Activated T-helper 2 cell treated with anti-CD3 and anti-CD28 coated beads, Interferon-gamma antibody, Interleukin-2, Interleukin-4, amounts not matched to agents 10 μg/mL and 5 μg/mL and 100 μg/mL, durations not matched to agents 14 hours and 24 hours and 36 hours (primary cell): ENCODE results near the gene PCDH8. TPM values are rescaled to one million over a fixed set of nuclear protein-coding genes. Genes with fewer than 3 reads are reported as not detected.

Experiments used
- DNase-seq: peaks from one replicate; pipeline ENCODE4 v3.0.0; 2021; ENCODE audit warnings: low spot score
- H3K27ac Mint-ChIP-seq: one replicate; pipeline ENCODE4 v1.8.0; 2021; ENCODE audit warnings: mixed read lengths
- H3K27me3 Mint-ChIP-seq: one replicate; pipeline ENCODE4 v1.8.0; 2021; ENCODE audit warnings: low read depth, mixed read lengths
- H3K36me3 Mint-ChIP-seq: one replicate; pipeline ENCODE4 v1.8.0; 2021; ENCODE audit warnings: low read depth, mixed read lengths
- H3K4me1 Mint-ChIP-seq: one replicate; pipeline ENCODE4 v1.8.0; 2021; ENCODE audit warnings: low read depth, mixed read lengths
- H3K4me3 Mint-ChIP-seq: one replicate; pipeline ENCODE4 v1.8.0; 2021; ENCODE audit warnings: low read depth, mild to moderate bottlenecking, moderate library complexity, mixed read lengths
- H3K9me3 Mint-ChIP-seq: one replicate; pipeline ENCODE4 v1.8.0; 2021; ENCODE audit warnings: mixed read lengths
- intact Hi-C: fragments of 100-400 bp; cut with micrococcal nuclease; formaldehyde crosslinking; loops from one replicate; pipeline ENCODE4 v1.15.1; 2023
- total RNA-seq: library from RNA; stranded (reverse); gene quantifications from 2 replicates; pipeline ENCODE4 v1.2.3, GENCODE V29; 2022

PCDH8 gene
- total RNA-seq, 1 donor from 2014 or later, result 0.14 TPM

DNA sequence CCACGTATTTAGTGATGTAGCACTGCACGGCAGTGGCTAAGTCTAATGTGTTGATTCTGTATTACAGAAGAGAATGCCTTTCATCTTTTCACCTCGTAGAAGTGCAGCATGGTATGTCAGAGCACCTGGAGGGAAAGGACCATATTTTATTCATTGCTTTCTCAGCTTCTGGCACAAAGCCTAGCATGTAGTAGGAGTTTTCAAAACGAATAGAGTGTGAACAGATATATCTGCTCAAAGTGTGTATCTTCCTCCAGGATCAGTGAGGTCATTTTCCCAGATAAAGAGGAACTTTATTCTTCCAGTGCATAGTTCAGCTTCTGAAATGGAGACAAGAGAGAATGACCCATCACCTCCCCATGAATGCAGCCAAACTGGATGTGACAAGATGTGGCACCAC, 21.2 kb upstream of the PCDH8 start:
- H3K27me3 Mint-ChIP-seq, result peaks cover 5% of the 10 kb centered on the region
- intact Hi-C loops, result no loop called here
- H3K27ac Mint-ChIP-seq, result no peak overlapping the region
- no peak overlapping the region for H3K4me3 Mint-ChIP-seq
- peaks cover 7% of the 10 kb centered on the region for H3K9me3 Mint-ChIP-seq
- DNase-seq, result no peak
- no peaks in the 10 kb centered on the region for H3K36me3 Mint-ChIP-seq
- peaks cover 3% of the 10 kb centered on the region for H3K4me1 Mint-ChIP-seq

DNA sequence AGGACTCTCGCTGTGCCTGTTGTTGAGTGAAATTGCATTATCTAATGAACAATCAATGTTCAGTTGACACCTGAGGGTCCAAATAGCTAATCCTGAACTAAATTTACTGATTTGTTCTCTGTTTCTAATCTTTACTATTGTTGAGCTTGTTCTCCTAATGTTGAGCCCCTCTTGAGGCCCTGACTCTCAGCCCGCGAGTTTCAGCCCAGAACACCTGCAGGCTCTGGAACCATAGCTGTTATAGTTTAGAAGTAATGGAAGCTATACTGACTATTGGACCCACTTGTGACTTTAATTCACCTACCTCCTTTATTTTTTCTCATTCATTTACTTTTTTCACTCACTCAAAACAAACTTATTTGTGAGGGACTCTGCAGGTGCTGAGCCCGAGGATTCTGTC, 20.6 kb upstream of the PCDH8 start:
- H3K9me3 Mint-ChIP-seq, result peaks cover 3% of the 10 kb centered on the region
- no peaks in the 10 kb centered on the region for H3K36me3 Mint-ChIP-seq
- peaks cover 3% of the 10 kb centered on the region for H3K4me1 Mint-ChIP-seq
- intact Hi-C loops, result no loop called here
- DNase-seq, result no peak
- H3K27me3 Mint-ChIP-seq, result peaks cover 5% of the 10 kb centered on the region
- H3K4me3 Mint-ChIP-seq, result no peak overlapping the region
- H3K27ac Mint-ChIP-seq, result no peak overlapping the region

DNA sequence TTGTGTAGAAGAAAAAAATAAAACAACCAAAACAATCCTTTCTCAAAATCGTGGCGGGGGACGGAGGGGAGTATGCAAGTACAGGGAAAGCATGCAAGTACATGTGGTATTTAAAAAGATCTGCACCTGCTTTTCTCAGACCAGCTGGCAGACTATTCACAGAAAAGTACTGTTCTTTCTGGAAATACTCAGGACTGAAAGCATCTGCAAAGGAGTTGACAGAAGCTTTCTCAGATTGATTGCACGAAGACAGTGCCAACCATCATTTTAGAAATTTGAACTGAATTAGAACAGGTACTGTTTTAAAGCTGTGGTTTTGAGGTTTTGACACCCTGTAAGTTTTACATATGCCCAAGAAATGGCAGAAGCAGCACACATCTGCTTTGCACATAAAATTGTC, 19.8 kb upstream of the PCDH8 start:
- intact Hi-C loops, result no loop called here
- Mint-ChIP-seq H3K27ac (no peak overlapping the region), H3K4me1 (peaks cover 3% of the 10 kb centered on the region)

DNA sequence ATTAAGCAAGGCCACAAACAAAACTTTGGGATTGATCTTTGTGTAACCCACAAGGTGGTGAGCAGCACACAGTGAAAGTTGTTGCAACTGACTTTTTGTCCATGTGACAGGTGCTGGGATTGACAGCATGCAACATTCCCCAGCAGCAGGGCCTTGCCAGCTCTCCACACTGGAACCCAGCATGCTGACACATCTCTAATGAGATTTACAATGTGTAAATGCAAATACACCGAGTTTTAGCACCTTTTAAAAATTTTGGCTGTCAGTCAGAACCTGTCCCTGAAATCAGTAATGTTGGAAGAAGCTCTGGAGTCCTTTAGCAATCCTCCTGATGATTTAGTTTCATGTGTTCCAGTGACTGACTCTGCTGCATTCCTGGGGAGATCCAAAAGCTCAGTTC, 16.5 kb upstream of the PCDH8 start:
- peaks cover 6% of the 10 kb centered on the region for H3K4me1 Mint-ChIP-seq
- H3K27me3 Mint-ChIP-seq, result peaks cover 5% of the 10 kb centered on the region
- intact Hi-C loops, result no loop called here
- no peaks in the 10 kb centered on the region for H3K9me3 Mint-ChIP-seq
- DNase-seq, result no peak
- no peak overlapping the region for H3K27ac Mint-ChIP-seq
- no peak overlapping the region for H3K4me3 Mint-ChIP-seq
- H3K36me3 Mint-ChIP-seq, result no peaks in the 10 kb centered on the region

More for the DNA sequence above, 19.8 kb upstream of the PCDH8 start:
- Mint-ChIP-seq H3K36me3 (no peaks in the 10 kb centered on the region), H3K4me3 (no peak overlapping the region), H3K27me3 (peaks cover 5% of the 10 kb centered on the region), H3K9me3 (no peaks in the 10 kb centered on the region)
- no peak for DNase-seq

DNA sequence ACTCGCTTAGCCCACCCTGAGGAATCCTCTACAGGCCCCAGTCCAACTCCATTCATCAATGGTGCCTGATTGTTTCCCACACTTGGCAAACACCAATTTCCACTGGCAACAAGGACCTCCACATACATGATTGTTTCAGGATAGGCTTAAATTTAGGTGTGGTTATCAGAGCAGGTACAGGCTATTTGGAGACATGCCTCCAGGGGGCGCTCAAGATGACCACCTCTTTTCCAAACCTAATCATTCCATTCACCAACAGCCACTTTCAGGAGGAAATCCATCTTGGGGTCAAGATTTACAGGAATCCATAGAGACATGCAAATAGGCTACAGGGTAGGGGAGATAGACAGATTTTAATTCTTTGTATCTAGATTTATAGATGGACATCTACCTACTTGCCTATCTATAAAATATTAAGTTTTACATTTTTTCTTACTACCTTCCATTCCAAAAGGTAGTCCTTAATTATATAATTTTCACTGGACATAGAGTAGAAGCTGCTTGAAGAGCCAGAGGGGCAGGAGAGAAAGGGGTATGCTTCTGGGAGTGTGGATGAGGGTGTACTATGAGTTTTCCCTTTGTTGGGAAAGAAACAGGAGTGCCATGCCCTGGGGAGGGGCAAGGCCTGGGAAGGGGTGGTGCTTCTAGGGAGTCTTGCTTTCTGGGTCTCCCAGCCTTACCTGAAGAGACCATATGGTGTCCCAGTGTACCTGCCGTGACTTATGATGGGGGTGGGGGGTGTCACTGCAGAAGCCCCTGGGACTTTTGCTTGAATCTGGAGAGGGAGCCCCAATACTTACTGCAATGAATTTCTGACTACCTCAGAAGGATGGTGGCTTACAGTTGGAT, 14.1 kb upstream of the PCDH8 start:
- no peaks in the 10 kb centered on the region for H3K9me3 Mint-ChIP-seq
- no peak overlapping the region for H3K27ac Mint-ChIP-seq
- peaks cover 3% of the 10 kb centered on the region for H3K4me1 Mint-ChIP-seq
- DNase-seq, result no peak
- H3K36me3 Mint-ChIP-seq, result no peaks in the 10 kb centered on the region
- intact Hi-C loops, result no loop called here
- H3K27me3 Mint-ChIP-seq, result peaks cover 2% of the 10 kb centered on the region
- no peak overlapping the region for H3K4me3 Mint-ChIP-seq

DNA sequence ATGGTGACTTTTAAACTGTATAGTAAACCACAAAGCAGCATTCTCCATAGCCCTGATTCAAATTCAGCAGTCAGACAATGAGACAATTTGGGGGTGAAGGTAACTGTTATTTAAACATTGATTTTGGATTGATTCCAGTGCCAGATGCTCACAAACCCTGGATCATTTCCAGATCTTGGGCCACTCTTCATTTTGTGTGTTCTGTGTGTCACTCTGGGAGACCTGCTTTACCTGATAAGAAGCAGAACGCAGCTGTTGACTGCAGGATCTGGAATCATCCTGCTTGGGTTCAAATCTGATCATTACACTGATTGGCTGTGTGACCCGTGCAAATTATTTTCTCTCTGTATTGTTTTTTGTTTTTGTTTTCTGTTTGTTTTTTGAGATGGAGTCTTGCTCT, 4.0 kb upstream of the PCDH8 start:
- intact Hi-C loops, result no loop called here
- Mint-ChIP-seq H3K36me3 (no peaks in the 10 kb centered on the region), H3K27ac (no peak overlapping the region), H3K4me3 (peak overlapping the region; percentile 11), H3K27me3 (peaks cover 53% of the 10 kb centered on the region), H3K9me3 (no peaks in the 10 kb centered on the region), H3K4me1 (peaks cover 20% of the 10 kb centered on the region)
- DNase-seq, result no peak

DNA sequence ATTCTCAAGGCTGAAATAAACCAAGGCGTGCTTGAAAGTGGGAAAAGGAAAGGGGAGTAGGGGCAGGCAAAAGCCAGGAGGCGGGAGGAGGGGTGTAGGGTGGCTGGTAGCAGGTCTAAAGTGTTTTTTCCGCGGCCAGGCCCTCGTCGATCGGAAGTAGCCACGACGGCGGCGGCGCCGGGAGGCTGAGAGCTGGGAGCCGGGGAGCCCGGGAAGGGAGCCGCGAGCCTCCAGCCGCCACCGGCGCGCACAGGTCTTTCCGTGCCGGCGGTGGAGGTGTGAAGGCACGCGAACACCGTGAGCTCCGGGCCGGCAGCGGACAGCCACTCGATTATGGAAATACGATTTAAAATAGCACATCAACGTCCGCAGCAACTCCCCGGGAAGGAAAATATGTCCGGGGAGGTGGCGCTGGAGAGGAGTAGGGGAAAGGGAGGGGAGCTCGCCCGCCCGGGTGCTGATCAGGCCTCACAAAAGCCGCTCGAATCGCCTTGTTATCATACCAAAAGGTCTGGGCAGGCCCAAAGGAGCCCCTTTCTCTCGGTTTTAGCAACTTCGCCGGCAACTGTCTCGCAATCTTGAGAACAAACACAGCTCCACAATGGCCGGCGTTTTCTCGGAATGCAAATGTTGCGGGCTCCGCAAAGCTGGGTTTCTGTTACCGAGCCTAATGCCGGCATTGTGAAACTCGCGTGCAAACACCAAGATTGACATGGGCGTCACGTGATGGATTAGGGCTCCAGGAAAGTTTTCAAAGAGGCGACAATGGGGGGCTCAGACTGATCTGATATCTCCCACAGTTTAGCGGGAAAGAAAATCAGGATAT, 2.9 kb upstream of the PCDH8 start:
- Mint-ChIP-seq H3K4me1 (peaks cover 20% of the 10 kb centered on the region), H3K36me3 (no peaks in the 10 kb centered on the region), H3K4me3 (peak overlapping the region; percentile 69), H3K9me3 (no peaks in the 10 kb centered on the region), H3K27ac (no peak overlapping the region), H3K27me3 (peaks cover 55% of the 10 kb centered on the region)
- intact Hi-C loops, result loop anchor here (2.0 kb wide), 1 partner anchor 117 kb away; no protein-coding TSS in a partner anchor
- peak; percentile 24 for DNase-seq

DNA sequence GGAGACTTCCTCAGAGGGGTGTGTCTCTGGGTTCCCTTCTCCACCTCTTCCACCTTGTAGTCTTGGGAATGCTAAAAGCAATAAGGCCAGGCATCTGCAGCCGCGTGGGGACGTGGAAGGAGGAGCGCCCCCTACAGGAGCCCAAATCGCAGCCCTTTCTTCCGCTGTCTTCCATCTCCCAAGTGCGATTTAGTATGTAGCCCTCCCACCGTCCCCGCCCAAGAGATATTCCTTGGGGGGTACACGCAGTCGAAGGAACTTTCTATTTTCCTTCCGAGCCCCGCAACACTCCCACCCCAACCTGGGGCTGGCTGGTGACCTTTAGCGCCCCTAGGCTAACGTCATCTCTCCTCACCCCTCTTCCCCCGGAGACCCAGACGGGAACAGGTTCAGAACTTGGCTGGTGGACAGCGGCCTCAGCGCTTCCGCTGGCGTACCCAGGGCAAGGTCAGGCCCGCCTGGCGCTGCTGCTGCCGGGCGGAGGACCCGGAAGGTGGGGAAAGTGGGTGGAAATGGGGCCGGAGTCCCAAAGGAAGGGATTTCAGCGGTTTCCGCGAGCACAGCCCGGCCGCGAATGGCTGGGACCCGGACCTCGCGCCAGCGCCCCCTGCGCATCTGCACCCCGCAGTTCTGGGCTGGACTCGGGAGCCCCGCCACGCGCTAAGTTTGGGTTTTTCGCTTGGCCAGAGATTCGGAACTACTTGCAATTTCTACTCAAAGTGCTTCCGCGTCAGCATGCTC, 2.1 kb upstream of the PCDH8 start:
- Mint-ChIP-seq H3K36me3 (no peaks in the 10 kb centered on the region), H3K27me3 (peaks cover 56% of the 10 kb centered on the region), H3K4me1 (peaks cover 22% of the 10 kb centered on the region), H3K27ac (peak overlapping the region; percentile 17), H3K4me3 (peak overlapping the region; percentile 69), H3K9me3 (no peaks in the 10 kb centered on the region)
- DNase-seq, result peak; percentile 49
- intact Hi-C loops, result loop anchor here (2.0 kb wide), 1 partner anchor 118 kb away; no protein-coding TSS in a partner anchor

DNA sequence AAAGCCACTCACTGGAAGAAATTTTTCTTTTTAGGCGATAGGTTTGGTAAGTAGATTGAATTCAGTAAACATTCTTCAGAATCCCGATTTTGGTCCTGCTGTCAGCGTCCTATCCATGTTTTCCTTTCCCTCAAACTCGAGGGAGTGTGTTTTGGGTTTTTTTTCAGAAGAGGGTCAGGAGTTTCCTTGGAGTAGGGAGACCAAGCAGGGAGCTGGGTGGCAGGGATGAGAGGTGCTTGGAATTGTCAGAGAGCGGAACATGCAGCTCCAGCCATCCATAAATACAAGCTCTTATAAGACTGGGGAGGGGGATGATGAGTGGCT, 1.6 kb upstream of the PCDH8 start:
- no peak for DNase-seq
- no peak overlapping the region for H3K27ac Mint-ChIP-seq
- peaks cover 57% of the 10 kb centered on the region for H3K27me3 Mint-ChIP-seq
- no peaks in the 10 kb centered on the region for H3K9me3 Mint-ChIP-seq
- intact Hi-C loops, result loop anchor here (2.0 kb wide), 1 partner anchor 119 kb away; no protein-coding TSS in a partner anchor
- H3K36me3 Mint-ChIP-seq, result no peaks in the 10 kb centered on the region
- H3K4me1 Mint-ChIP-seq, result peaks cover 22% of the 10 kb centered on the region
- no peak overlapping the region for H3K4me3 Mint-ChIP-seq

DNA sequence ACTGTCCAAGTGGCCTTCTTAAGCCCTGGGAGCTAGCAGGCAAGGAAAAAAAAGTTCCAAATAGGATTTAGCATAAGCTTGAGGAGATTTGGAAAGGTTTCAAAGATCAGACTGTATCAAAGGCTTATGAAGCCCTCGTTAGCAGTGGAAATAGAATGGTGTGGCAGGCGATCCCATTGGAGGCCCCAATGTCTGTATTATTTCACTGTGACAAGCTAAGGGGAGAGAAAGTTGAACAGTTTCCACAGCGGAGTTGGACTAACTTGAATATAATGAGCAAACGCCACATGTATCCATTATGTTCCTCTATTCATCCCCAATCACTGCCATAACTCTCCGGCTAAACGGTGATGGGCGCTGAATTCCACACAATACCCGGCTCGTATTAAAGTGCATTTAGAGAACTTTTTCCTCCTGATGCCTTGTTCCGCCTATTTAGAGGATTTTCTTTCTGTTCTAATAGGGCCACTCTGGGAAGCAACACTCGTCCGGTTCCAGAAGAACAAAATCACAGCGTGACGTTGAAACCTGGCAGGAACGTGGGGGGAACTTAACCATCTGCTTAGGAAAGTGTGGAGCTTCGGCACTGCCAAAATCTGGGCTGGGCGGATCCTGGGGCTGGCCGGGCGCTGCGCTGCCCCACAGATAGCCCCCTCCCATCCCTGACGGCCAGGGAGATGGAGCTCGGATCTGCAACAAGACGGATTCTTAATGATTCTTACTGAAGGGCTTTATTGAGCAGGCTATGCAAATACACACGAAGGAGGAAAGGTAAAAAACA, 1.0 kb upstream of the PCDH8 start:
- Mint-ChIP-seq H3K9me3 (no peaks in the 10 kb centered on the region), H3K27ac (no peak overlapping the region), H3K36me3 (no peaks in the 10 kb centered on the region), H3K4me3 (no peak overlapping the region), H3K27me3 (peaks cover 60% of the 10 kb centered on the region), H3K4me1 (peaks cover 19% of the 10 kb centered on the region)
- intact Hi-C loops, result loop anchor here (2.0 to 10.0 kb wide), 3 partner anchors 119 to 353 kb away; no protein-coding TSS in a partner anchor
- no peak for DNase-seq

DNA sequence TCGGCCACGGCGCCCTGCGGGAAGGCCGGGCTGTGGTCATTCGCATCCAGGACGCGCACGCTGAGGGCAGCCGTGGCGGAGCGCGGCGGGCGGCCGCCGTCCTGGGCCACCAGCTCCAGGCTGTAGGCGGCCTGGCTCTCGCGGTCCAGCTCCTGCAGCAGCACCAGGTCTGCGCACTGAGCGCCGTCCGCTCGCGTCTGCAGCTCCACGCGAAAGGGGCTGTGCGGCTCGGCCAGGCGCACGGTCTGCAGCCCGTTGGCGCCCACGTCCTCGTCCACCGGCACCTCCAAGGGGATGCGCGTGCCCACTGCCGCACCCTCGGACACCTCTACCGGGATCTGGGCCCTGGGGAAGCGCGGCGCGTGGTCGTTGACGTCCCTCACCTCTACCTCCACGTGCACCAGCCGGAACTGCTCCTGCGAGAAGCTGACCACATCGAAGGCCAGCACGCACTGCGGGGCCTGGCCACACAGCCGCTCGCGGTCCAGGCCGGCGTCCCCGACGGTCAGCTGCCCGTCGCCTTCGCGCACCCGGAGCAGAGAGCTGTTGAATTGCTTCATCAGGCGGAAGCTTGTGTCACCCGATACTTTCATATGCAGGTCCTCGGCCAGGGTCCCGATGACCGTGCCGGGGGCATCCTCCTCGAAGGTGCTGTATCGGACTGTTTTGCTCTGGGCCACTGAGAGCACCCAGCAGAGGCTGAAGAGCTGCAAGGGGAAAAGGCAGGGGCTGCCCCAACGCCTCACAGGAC, 583 bp downstream of the PCDH8 start:
- no peak overlapping the region for H3K4me3 Mint-ChIP-seq
- H3K36me3 Mint-ChIP-seq, result no peaks in the 10 kb centered on the region
- H3K27me3 Mint-ChIP-seq, result peaks cover 65% of the 10 kb centered on the region
- H3K9me3 Mint-ChIP-seq, result no peaks in the 10 kb centered on the region
- intact Hi-C loops, result loop anchor here (5.0 to 10.0 kb wide), 2 partner anchors 183 to 354 kb away; no protein-coding TSS in a partner anchor
- DNase-seq, result no peak
- H3K27ac Mint-ChIP-seq, result no peak overlapping the region
- H3K4me1 Mint-ChIP-seq, result peaks cover 14% of the 10 kb centered on the region
